ENCODE data around the gene PAK4.

Gene PAK4

DNA sequence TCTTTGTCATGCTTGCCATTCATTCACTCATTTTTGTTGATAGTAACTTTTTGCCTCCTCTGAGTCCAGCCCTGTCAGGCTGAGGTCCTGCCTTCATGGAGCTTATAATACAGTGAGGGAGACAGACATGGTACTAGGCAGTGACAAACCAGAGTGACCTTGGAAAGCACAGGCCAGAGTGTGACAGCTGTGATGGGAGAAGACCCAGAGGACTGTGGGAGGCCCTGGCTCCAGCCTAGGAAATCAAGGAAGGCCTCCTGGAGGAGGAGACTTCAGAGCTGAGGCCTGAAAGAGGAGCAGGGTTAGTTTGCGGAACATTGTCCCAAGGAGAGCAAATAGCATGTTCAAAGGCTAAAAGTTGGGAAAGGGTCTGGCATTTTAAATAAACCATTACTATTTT lies 20.5 kb downstream of the PAK4 start:
- Histone ChIP-seq H3K36me3 (ENCODE audit: control insufficient read depth in 5 of 5, insufficient read depth in 5 of 5, low read length in 5 of 5) (no peaks in the 10 kb centered on the region), H3K9ac (ENCODE audit: low read length in 5 of 5) (no peak overlapping the region), H3K27me3 (ENCODE audit: control insufficient read depth in 5 of 5, insufficient read depth in 4 of 5, low read length in 5 of 5) (no peaks in the 10 kb centered on the region), H3K9me3 (ENCODE audit: control insufficient read depth in 5 of 5, low read length in 5 of 5) (no peaks in the 10 kb centered on the region), H3K4me1 (ENCODE audit: control insufficient read depth in 5 of 5, insufficient read depth in 5 of 5, low read length in 5 of 5) (peaks cover 0 to 18% (median 16%) of the 10 kb centered on the region in 5 donors), H3K27ac (ENCODE audit: low read depth, low read length) (no peak overlapping the region), H3K4me3 (ENCODE audit: low read depth in 1 of 5, low read length in 5 of 5) (no peak overlapping the region)

- no peaks in the 10 kb centered on the region for H3K36me3 ChIP-seq (ENCODE audit: control insufficient read depth in 5 of 5, insufficient read depth in 5 of 5, low read length in 5 of 5)
- H3K27me3 ChIP-seq (ENCODE audit: control insufficient read depth in 5 of 5, insufficient read depth in 4 of 5, low read length in 5 of 5) = no peaks in the 10 kb centered on the region
- H3K27ac ChIP-seq (ENCODE audit: low read depth, low read length) = no peak overlapping the region
- peaks cover 0 to 18% (median 16%) of the 10 kb centered on the region in 5 donors for H3K4me1 ChIP-seq (ENCODE audit: control insufficient read depth in 5 of 5, insufficient read depth in 5 of 5, low read length in 5 of 5)
- no peak overlapping the region for H3K9ac ChIP-seq (ENCODE audit: low read length in 5 of 5)
- H3K9me3 ChIP-seq (ENCODE audit: control insufficient read depth in 5 of 5, low read length in 5 of 5) = no peaks in the 10 kb centered on the region
- no peak overlapping the region for H3K4me3 ChIP-seq (ENCODE audit: low read depth in 1 of 5, low read length in 5 of 5)
Measured at GRCh38 chr19:39146686-39147450, 21.3 kb downstream of the PAK4 start.

DNA sequence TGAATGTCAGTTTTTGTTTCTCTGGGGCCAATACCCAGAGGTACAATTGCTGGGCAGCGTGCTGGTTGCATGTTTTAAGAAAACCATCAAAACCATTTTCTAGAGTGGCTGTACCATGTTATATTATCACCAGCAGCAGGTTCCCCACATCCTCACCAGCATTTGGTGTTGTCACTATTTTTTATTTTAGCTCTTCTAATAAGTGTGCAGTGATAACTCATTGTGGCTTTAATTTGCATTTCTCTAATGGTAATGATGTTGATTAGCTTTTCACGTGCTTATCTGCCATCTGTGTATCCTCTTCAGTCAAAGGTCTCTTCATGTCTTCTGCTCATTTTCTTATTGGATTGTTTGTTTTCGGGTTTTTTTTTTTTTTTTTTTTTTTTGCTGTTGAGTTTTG lies 21.9 kb downstream of the PAK4 start:
- Histone ChIP-seq H3K9ac (ENCODE audit: low read length in 5 of 5) (no peak overlapping the region), H3K9me3 (ENCODE audit: control insufficient read depth in 5 of 5, low read length in 5 of 5) (no peaks in the 10 kb centered on the region), H3K4me1 (ENCODE audit: control insufficient read depth in 5 of 5, insufficient read depth in 5 of 5, low read length in 5 of 5) (peaks cover 0 to 17% (median 16%) of the 10 kb centered on the region in 5 donors), H3K4me3 (ENCODE audit: low read depth in 1 of 5, low read length in 5 of 5) (no peak overlapping the region), H3K36me3 (ENCODE audit: control insufficient read depth in 5 of 5, insufficient read depth in 5 of 5, low read length in 5 of 5) (no peaks in the 10 kb centered on the region), H3K27ac (ENCODE audit: low read depth, low read length) (no peak overlapping the region), H3K27me3 (ENCODE audit: control insufficient read depth in 5 of 5, insufficient read depth in 4 of 5, low read length in 5 of 5) (no peaks in the 10 kb centered on the region)

- Histone ChIP-seq H3K27me3 (ENCODE audit: control insufficient read depth in 5 of 5, insufficient read depth in 4 of 5, low read length in 5 of 5) (no peaks in the 10 kb centered on the region), H3K36me3 (ENCODE audit: control insufficient read depth in 5 of 5, insufficient read depth in 5 of 5, low read length in 5 of 5) (no peaks in the 10 kb centered on the region), H3K4me3 (ENCODE audit: low read depth in 1 of 5, low read length in 5 of 5) (no peak overlapping the region), H3K27ac (ENCODE audit: low read depth, low read length) (no peak overlapping the region), H3K4me1 (ENCODE audit: control insufficient read depth in 5 of 5, insufficient read depth in 5 of 5, low read length in 5 of 5) (peaks cover 0 to 17% (median 14%) of the 10 kb centered on the region in 5 donors), H3K9me3 (ENCODE audit: control insufficient read depth in 5 of 5, low read length in 5 of 5) (no peaks in the 10 kb centered on the region), H3K9ac (ENCODE audit: low read length in 5 of 5) (no peak overlapping the region)
Measured at GRCh38 chr19:39148939-39149529, 23.4 kb downstream of the PAK4 start.

GRCh38 chr19:39150235-39150634 lies 24.6 kb downstream of the PAK4 start:
- no peak overlapping the region for H3K4me3 ChIP-seq (ENCODE audit: low read depth in 1 of 5, low read length in 5 of 5)
- peaks cover 0 to 6% (median 3%) of the 10 kb centered on the region in 5 donors for H3K4me1 ChIP-seq (ENCODE audit: control insufficient read depth in 5 of 5, insufficient read depth in 5 of 5, low read length in 5 of 5)
- no peak overlapping the region for H3K27ac ChIP-seq (ENCODE audit: low read depth, low read length)
- H3K9me3 ChIP-seq (ENCODE audit: control insufficient read depth in 5 of 5, low read length in 5 of 5) = no peaks in the 10 kb centered on the region
- no peaks in the 10 kb centered on the region for H3K36me3 ChIP-seq (ENCODE audit: control insufficient read depth in 5 of 5, insufficient read depth in 5 of 5, low read length in 5 of 5)
- no peaks in the 10 kb centered on the region for H3K27me3 ChIP-seq (ENCODE audit: control insufficient read depth in 5 of 5, insufficient read depth in 4 of 5, low read length in 5 of 5)
- no peak overlapping the region for H3K9ac ChIP-seq (ENCODE audit: low read length in 5 of 5)

GRCh38 chr19:39150807-39151600 lies 25.4 kb downstream of the PAK4 start:
- peaks cover 0 to 5% (median 0%) of the 10 kb centered on the region in 5 donors for H3K4me1 ChIP-seq (ENCODE audit: control insufficient read depth in 5 of 5, insufficient read depth in 5 of 5, low read length in 5 of 5)
- no peak overlapping the region for H3K27ac ChIP-seq (ENCODE audit: low read depth, low read length)
- H3K9ac ChIP-seq (ENCODE audit: low read length in 5 of 5) = no peak overlapping the region
- no peaks in the 10 kb centered on the region for H3K27me3 ChIP-seq (ENCODE audit: control insufficient read depth in 5 of 5, insufficient read depth in 4 of 5, low read length in 5 of 5)
- no peaks in the 10 kb centered on the region for H3K9me3 ChIP-seq (ENCODE audit: control insufficient read depth in 5 of 5, low read length in 5 of 5)
- no peak overlapping the region for H3K4me3 ChIP-seq (ENCODE audit: low read depth in 1 of 5, low read length in 5 of 5)
- H3K36me3 ChIP-seq (ENCODE audit: control insufficient read depth in 5 of 5, insufficient read depth in 5 of 5, low read length in 5 of 5) = no peaks in the 10 kb centered on the region

DNA sequence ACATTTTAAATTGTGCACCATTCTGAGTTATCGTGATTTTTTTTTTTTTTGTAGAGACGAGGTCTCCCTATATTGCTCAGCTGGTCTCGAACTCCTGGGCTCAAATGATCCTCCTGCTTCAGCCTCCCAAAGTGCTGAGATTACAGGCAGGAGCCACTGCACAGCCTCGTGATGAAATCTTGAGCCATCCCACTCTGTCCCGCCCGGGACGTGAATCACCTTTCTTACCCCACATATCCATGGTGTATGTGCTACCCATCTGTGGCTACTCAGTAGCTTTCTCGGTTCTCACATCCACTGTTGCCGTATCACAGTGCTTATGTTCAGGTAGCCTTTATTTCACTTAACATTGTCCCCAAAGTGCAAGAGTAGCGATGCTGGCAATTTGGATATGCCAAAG lies 26.5 kb downstream of the PAK4 start:
- no peaks in the 10 kb centered on the region for H3K27me3 ChIP-seq (ENCODE audit: control insufficient read depth in 5 of 5, insufficient read depth in 4 of 5, low read length in 5 of 5)
- H3K27ac ChIP-seq (ENCODE audit: low read depth, low read length) = no peak overlapping the region
- H3K9ac ChIP-seq (ENCODE audit: low read length in 5 of 5) = no peak overlapping the region
- H3K9me3 ChIP-seq (ENCODE audit: control insufficient read depth in 5 of 5, low read length in 5 of 5) = no peaks in the 10 kb centered on the region
- H3K36me3 ChIP-seq (ENCODE audit: control insufficient read depth in 5 of 5, insufficient read depth in 5 of 5, low read length in 5 of 5) = no peaks in the 10 kb centered on the region
- no peak overlapping the region for H3K4me3 ChIP-seq (ENCODE audit: low read depth in 1 of 5, low read length in 5 of 5)
- peaks cover 0 to 9% (median 5%) of the 10 kb centered on the region in 5 donors for H3K4me1 ChIP-seq (ENCODE audit: control insufficient read depth in 5 of 5, insufficient read depth in 5 of 5, low read length in 5 of 5)

- peaks cover 0 to 2% (median 0%) of the 10 kb centered on the region in 5 donors for H3K36me3 ChIP-seq (ENCODE audit: control insufficient read depth in 5 of 5, insufficient read depth in 5 of 5, low read length in 5 of 5)
- no peak overlapping the region for H3K9ac ChIP-seq (ENCODE audit: low read length in 5 of 5)
- no peaks in the 10 kb centered on the region for H3K27me3 ChIP-seq (ENCODE audit: control insufficient read depth in 5 of 5, insufficient read depth in 4 of 5, low read length in 5 of 5)
- H3K27ac ChIP-seq (ENCODE audit: low read depth, low read length) = no peak overlapping the region
- H3K4me1 ChIP-seq (ENCODE audit: control insufficient read depth in 5 of 5, insufficient read depth in 5 of 5, low read length in 5 of 5) = peaks cover 0 to 12% (median 5%) of the 10 kb centered on the region in 5 donors
- H3K4me3 ChIP-seq (ENCODE audit: low read depth in 1 of 5, low read length in 5 of 5) = no peak overlapping the region
- H3K9me3 ChIP-seq (ENCODE audit: control insufficient read depth in 5 of 5, low read length in 5 of 5) = no peaks in the 10 kb centered on the region
Measured at GRCh38 chr19:39154100-39154628, 28.6 kb downstream of the PAK4 start.

- H3K9ac ChIP-seq (ENCODE audit: low read length in 5 of 5) = peak overlapping the region in 1 of 5 donors; percentile 20
- peaks cover 0 to 2% (median 0%) of the 10 kb centered on the region in 5 donors for H3K36me3 ChIP-seq (ENCODE audit: control insufficient read depth in 5 of 5, insufficient read depth in 5 of 5, low read length in 5 of 5)
- no peaks in the 10 kb centered on the region for H3K27me3 ChIP-seq (ENCODE audit: control insufficient read depth in 5 of 5, insufficient read depth in 4 of 5, low read length in 5 of 5)
- no peak overlapping the region for H3K4me3 ChIP-seq (ENCODE audit: low read depth in 1 of 5, low read length in 5 of 5)
- no peak overlapping the region for H3K27ac ChIP-seq (ENCODE audit: low read depth, low read length)
- no peaks in the 10 kb centered on the region for H3K9me3 ChIP-seq (ENCODE audit: control insufficient read depth in 5 of 5, low read length in 5 of 5)
- peaks cover 0 to 12% (median 5%) of the 10 kb centered on the region in 5 donors for H3K4me1 ChIP-seq (ENCODE audit: control insufficient read depth in 5 of 5, insufficient read depth in 5 of 5, low read length in 5 of 5)
Measured at GRCh38 chr19:39154629-39155100, 29.1 kb downstream of the PAK4 start.

Data from subcutaneous abdominal adipose tissue (tissue), 5 donors.